ENCODE results near the gene FDXR. TPM values are rescaled to one million over a fixed set of nuclear protein-coding genes. Genes with fewer than 3 reads are reported as not detected.
"Not testable (repeated sequence)": the region's sequence is repeated elsewhere in the genome, so short reads cannot be mapped to it uniquely, and the experiment has no call there.

Gene FDXR
- total and polyA plus RNA-seq, 9 of the 15 experiments (the other 6 are each of a cell fraction or from before 2014, with no cell fraction given), result 0.89 to 70.7 (median 30.9) TPM

DNA sequence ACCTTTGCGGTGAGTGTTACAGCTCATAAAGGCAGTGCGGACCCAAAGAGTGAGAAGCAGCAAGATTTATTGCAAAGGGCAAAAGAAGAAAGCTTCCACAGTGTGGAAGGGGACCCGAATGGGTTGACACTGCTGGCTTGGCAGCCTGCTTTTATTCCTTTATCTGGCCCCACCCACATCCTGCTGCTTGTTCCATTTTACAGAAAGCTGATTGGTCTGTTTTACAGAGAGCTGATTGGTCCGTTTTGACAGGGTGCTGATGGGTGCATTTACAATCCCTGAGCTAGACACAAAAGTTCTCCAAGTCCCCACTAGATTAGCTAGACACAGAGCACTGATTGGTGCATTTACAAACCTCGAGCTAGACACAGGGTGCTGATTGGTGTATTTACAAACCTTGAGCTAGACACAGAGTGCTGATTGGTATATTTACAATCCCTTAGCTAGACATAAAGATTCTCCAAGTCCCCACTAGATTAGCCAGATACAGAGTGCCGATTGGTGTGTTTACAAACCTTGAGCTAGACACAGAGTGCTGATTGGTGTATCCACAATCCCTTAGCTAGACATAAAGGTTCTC, 33.5 kb upstream of the FDXR start:
- intact Hi-C loops (cut with micrococcal nuclease); H3K9ac ChIP-seq (ENCODE audit: insufficient read depth in 1 of 2, low read depth in 2 of 2, low read length in 2 of 2); CTCF ChIA-PET (ENCODE audit: low intra/inter-chr PET ratio); ATAC-seq; H3K79me2 ChIP-seq (ENCODE audit: control insufficient read depth, insufficient read depth, low read length); H3K36me3 ChIP-seq (ENCODE audit: control insufficient read depth, insufficient read depth, low read length); H3K4me2 ChIP-seq (ENCODE audit: insufficient read depth, low read length); in situ Hi-C loops (cut with MboI); H3K4me1 ChIP-seq (replicated peaks in 1 of 2; ENCODE audit: control insufficient read depth in 2 of 2, insufficient read depth in 2 of 2, low read length in 2 of 2); H3K4me3 ChIP-seq; H3K9me1 ChIP-seq (ENCODE audit: control insufficient read depth, insufficient read depth, low read length); H4K20me1 ChIP-seq (replicated peaks; ENCODE audit: control insufficient read depth, insufficient read depth, low read length); H3K27ac ChIP-seq (ENCODE audit: extremely low read depth, low read depth, low read length); BruUV-seq (replicated peaks); H3K9me3 ChIP-seq (replicated peaks; ENCODE audit: control insufficient read depth, insufficient read depth, low read depth, low read length): not testable (repeated sequence)
- peak; percentile 72 for FAIRE-seq
- DNase-seq (ENCODE audit: extremely low read depth in 1 of 4, low spot score in 3 of 4), result peak in 1 of 4 experiments; percentile 38
- 33% methylated on average over 6 of the region's 6 CpGs for WGBS (ENCODE audit: insufficient coverage, low coverage, missing lambda C conversion rate)
- TF ChIP-seq, protein P1, sequence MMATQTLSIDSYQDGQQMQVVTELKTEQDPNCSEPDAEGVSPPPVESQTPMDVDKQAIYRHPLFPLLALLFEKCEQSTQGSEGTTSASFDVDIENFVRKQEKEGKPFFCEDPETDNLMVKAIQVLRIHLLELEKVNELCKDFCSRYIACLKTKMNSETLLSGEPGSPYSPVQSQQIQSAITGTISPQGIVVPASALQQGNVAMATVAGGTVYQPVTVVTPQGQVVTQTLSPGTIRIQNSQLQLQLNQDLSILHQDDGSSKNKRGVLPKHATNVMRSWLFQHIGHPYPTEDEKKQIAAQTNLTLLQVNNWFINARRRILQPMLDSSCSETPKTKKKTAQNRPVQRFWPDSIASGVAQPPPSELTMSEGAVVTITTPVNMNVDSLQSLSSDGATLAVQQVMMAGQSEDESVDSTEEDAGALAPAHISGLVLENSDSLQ (IDR thresholded peaks at IDR 0.05), result peak; percentile 63
- TF ChIP-seq FOS (IDR thresholded peaks at IDR 0.05; ENCODE audit: extremely low read depth, insufficient read length) (peak; percentile 40), C11orf30 (IDR thresholded peaks at IDR 0.05; ENCODE audit: low read depth) (0 out of 2 replicates have a peak, but pooled peaks have one; percentile 6), ASH1L (IDR thresholded peaks at IDR 0.05; ENCODE audit: borderline replicate concordance, low read depth, partially characterized antibody) (peak; percentile 82), POLR2A (conservative IDR thresholded peaks at IDR 0.05) (peak; percentile 47; the same call in 1 of the 2 replicates), NFYB (IDR thresholded peaks at IDR 0.05; ENCODE audit: extremely low read depth, insufficient read length) (peak; percentile 51), MEIS2 (IDR thresholded peaks at IDR 0.05; ENCODE audit: partially characterized antibody) (peak; percentile 54), NFRKB (IDR thresholded peaks at IDR 0.05; ENCODE audit: low read depth) (peak; percentile 68; the same call in 1 of the 2 replicates), ZNF316 (IDR thresholded peaks at IDR 0.05) (peak; percentile 48)
- TF ChIP-seq, protein P2, sequence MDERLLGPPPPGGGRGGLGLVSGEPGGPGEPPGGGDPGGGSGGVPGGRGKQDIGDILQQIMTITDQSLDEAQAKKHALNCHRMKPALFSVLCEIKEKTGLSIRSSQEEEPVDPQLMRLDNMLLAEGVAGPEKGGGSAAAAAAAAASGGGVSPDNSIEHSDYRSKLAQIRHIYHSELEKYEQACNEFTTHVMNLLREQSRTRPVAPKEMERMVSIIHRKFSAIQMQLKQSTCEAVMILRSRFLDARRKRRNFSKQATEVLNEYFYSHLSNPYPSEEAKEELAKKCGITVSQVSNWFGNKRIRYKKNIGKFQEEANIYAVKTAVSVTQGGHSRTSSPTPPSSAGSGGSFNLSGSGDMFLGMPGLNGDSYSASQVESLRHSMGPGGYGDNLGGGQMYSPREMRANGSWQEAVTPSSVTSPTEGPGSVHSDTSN (CRISPR knock-in tag; IDR thresholded peaks at IDR 0.05; ENCODE audit: low read depth), result not testable (repeated sequence)
- TF ChIP-seq, protein P2 (tag; conservative IDR thresholded peaks at IDR 0.05; ENCODE audit: low read depth), result 0 out of 2 replicates have a peak, but pooled peaks have one; percentile 17
- Histone ChIP-seq H2AFZ (ENCODE audit: low read depth, low read length) (peak overlapping the region; percentile 55; the same call in 1 of the 2 replicates), H3K27me3 (ENCODE audit: control insufficient read depth in 2 of 2, insufficient read depth in 2 of 2, low read length in 2 of 2) (peaks cover 7 to 11% of the 10 kb centered on the region in 2 experiments; a peak in 4 of 5 replicates)
- POLR2A ChIA-PET, result interaction anchor here (0.7 to 1.5 kb wide), 7 partner anchors 10 to 49 kb away, joined by 3 to 8 read pairs (median 4); partner anchors contain the start of genes FADS6 and FDXR
